BLaER1 treated with 17β-estradiol and CSF1 and Interleukin-3, amounts not matched to agents 10 nM and 100 nM (cell line): ENCODE data around the gene JUNB.
A peak's percentile ranks its signal among the peaks of the same experiment; 100 is the strongest.

ENCODE experiments used
- H3K27ac ChIP-seq, 11 experiments: shearing (Covaris generic); formaldehyde crosslinking; 2 replicates each; pipeline ENCODE4 v1.8.1; 2022
- H3K27me3 ChIP-seq, 11 experiments: shearing (Covaris generic); formaldehyde crosslinking; 2 replicates each; pipeline ENCODE4 v1.8.1; 2022
- H3K36me3 ChIP-seq, 11 experiments: shearing (Covaris generic); formaldehyde crosslinking; 2 replicates each; pipeline ENCODE4 v1.8.1; 2022
- H3K4me1 ChIP-seq, 10 experiments: shearing (Covaris generic); formaldehyde crosslinking; 2 replicates each; pipeline ENCODE4 v1.8.1; 2022
- H3K4me2 ChIP-seq, 11 experiments: shearing (Covaris generic); formaldehyde crosslinking; 2 replicates each; pipeline ENCODE4 v1.8.1; 2022
- H3K4me3 ChIP-seq, 10 experiments: shearing (Covaris generic); formaldehyde crosslinking; 2 replicates each; pipeline ENCODE4 v1.8.1; 2022
- H3K9ac ChIP-seq, 11 experiments: shearing (Covaris generic); formaldehyde crosslinking; 2 replicates each; pipeline ENCODE4 v1.8.1; 2022
- H3K9me3 ChIP-seq, 11 experiments: shearing (Covaris generic); formaldehyde crosslinking; replicated peaks in 1 of 11; 2 replicates each; pipeline ENCODE4 v1.8.1; 2022
- H4K20me1 ChIP-seq, 11 experiments: shearing (Covaris generic); formaldehyde crosslinking; 2 replicates each; pipeline ENCODE4 v1.8.1; 2022
- Cebpa-rat ChIP-seq, 11 experiments: shearing (Covaris generic); IDR thresholded peaks; 2 replicates each; pipeline ENCODE4 v1.8.1; 2022

JUNB gene

DNA sequence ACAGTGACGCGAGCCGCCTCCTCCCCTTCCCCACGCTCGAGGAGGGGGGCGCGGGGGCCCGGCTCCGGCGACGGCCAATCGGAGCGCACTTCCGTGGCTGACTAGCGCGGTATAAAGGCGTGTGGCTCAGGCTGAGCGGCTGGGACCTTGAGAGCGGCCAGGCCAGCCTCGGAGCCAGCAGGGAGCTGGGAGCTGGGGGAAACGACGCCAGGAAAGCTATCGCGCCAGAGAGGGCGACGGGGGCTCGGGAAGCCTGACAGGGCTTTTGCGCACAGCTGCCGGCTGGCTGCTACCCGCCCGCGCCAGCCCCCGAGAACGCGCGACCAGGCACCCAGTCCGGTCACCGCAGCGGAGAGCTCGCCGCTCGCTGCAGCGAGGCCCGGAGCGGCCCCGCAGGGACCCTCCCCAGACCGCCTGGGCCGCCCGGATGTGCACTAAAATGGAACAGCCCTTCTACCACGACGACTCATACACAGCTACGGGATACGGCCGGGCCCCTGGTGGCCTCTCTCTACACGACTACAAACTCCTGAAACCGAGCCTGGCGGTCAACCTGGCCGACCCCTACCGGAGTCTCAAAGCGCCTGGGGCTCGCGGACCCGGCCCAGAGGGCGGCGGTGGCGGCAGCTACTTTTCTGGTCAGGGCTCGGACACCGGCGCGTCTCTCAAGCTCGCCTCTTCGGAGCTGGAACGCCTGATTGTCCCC, at the start of gene JUNB:
JUNB (plus strand) TSS at position 142 of the 706 bp plus-strand sequence; CDS start at position 428, 286 bp downstream.
- peaks cover 0 to 12% (median 0%) of the 10 kb centered on the region in 11 experiments; a peak in 8 of 22 replicates for H3K36me3 ChIP-seq
- H4K20me1 ChIP-seq, result peaks cover 18 to 29% (median 20%) of the 10 kb centered on the region in 11 experiments
- peak within 1 kb of the TSS; percentile 98 to 100 (median 99) for H3K27ac ChIP-seq
- peak within 1 kb of the TSS; percentile 92 to 99 (median 98) for H3K9ac ChIP-seq
- H3K4me1 ChIP-seq, result peaks cover 52 to 67% (median 64%) of the 10 kb centered on the region in 10 experiments
- peak within 1 kb of the TSS; percentile 90 to 99 (median 98) for H3K4me2 ChIP-seq
- peak within 1 kb of the TSS; percentile 90 to 98 (median 96) for H3K4me3 ChIP-seq
- no peaks in the 10 kb centered on the region for H3K27me3 ChIP-seq
- TF ChIP-seq Cebpa-rat (IDR thresholded peaks at IDR 0.05), result no peak
- no peaks in the 10 kb centered on the region for H3K9me3 ChIP-seq

DNA sequence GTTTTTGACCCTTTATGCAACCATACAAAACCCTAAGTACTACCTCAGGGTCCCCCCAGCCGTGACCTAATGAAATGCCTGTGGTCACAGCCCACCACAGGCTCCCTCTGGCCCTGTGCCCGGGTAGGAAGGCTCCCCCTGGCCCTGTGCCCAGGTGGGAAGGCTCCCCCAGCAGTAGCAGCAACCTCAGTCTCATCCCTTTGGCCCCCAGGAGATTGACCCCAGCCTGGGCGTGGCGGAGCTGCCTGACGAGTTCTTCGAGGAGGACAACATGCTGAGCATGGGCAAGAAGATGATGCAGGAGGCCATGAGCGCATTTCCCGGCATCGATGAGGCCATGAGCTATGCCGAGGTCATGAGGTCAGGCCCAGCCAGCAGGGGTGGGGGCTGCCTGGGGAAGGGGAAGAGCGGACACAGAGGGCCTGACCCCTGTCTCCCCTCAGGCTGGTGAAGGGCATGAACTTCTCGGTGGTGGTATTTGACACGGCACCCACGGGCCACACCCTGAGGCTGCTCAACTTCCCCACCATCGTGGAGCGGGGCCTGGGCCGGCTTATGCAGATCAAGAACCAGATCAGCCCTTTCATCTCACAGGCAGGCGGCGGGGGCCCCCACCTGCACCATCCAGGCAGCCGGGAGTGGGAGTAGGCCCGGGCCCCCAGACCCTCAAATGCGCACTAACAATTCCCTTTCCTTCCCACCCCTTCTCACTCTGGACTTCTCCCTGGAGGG, 46.0 kb upstream of the JUNB start:
- Histone ChIP-seq H3K27me3 (0 out of 22 replicates have a peak, but pooled peaks cover 0 to 4% (median 0%) of the 10 kb centered on the region in 11 experiments), H3K4me2 (peak overlapping the region; percentile 10 to 63 (median 51); a peak in 19 of 22 replicates), H3K9me3 (peaks cover 12 to 26% (median 17%) of the 10 kb centered on the region in 11 experiments), H3K4me1 (peaks cover 20 to 47% (median 37%) of the 10 kb centered on the region in 10 experiments), H3K4me3 (no peak overlapping the region), H3K9ac (peak overlapping the region in 10 of 11 experiments; percentile 3 to 52 (median 29); a peak in 11 of 22 replicates), H3K27ac (peak overlapping the region in 1 of 11 experiments; percentile 43; a peak in 3 of 22 replicates), H4K20me1 (peaks cover 0 to 30% (median 15%) of the 10 kb centered on the region in 11 experiments; a peak in 9 of 22 replicates), H3K36me3 (peaks cover 60 to 81% (median 75%) of the 10 kb centered on the region in 11 experiments)
- TF ChIP-seq Cebpa-rat (IDR thresholded peaks at IDR 0.05), result no peak

DNA sequence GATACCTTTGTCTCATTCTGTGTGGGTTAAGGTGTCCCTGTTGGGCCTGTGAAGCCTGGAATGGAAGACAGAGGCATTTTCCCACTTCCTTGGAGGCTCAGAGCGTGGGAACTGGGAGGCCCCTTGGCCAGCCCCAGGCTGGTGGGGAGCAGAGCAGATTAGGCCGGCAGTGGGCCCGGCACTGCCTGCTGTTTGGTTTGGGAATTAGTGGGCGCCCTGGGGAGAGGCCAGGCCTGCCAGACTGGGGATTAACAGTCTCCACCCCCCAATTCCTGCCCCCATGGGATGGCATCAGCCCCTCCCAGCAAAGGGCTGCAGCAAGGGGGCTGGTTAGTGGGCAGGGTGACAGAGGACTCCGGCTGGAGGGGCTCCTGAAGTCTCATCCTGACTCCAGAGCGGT, 42.8 kb upstream of the JUNB start:
- Histone ChIP-seq H3K36me3 (peaks cover 39 to 51% (median 48%) of the 10 kb centered on the region in 11 experiments), H3K4me3 (no peak overlapping the region), H3K4me1 (peaks cover 26 to 63% (median 52%) of the 10 kb centered on the region in 10 experiments), H3K4me2 (peak overlapping the region in 4 of 11 experiments; percentile 96 to 99 (median 98); a peak in 4 of 22 replicates), H3K27ac (peak overlapping the region in 3 of 11 experiments; percentile 73; a peak in 4 of 22 replicates), H3K9me3 (peaks cover 12 to 26% (median 17%) of the 10 kb centered on the region in 11 experiments), H3K27me3 (peaks cover 0 to 12% (median 0%) of the 10 kb centered on the region in 11 experiments; a peak in 1 of 22 replicates), H4K20me1 (peaks cover 0 to 30% (median 15%) of the 10 kb centered on the region in 11 experiments; a peak in 9 of 22 replicates), H3K9ac (no peak overlapping the region)
- no peak for TF ChIP-seq Cebpa-rat (IDR thresholded peaks at IDR 0.05)

DNA sequence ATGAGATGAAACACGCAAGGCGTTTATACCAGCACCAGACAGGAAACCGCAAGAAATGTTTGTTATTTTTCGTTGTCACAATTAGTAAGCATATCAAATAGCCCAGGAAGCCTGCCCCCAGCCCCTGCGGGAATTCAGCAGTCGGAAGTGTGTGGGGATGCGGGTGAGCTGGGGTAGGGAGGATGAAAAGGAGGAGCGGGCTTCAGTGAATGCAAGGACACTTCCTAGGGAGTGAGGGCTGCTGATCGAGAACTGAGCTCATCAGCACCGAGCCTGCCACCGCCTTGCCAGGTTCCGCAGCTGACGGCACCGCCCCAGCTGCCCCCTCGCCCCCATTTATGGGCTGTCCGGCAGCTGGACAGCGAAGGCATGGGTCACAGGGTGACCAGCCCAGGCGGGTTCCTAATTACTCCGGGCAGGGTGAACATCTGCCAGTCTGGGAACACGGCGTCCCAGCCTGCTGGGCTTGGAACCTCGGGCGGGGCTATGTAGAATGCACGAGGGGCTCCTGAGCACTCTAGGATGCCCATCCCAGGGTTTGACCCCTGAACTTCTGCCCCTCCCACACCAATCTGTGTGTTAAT, 41.3 kb upstream of the JUNB start:
- peaks cover 0 to 12% (median 0%) of the 10 kb centered on the region in 11 experiments; a peak in 1 of 22 replicates for H3K27me3 ChIP-seq
- no peak for TF ChIP-seq Cebpa-rat (IDR thresholded peaks at IDR 0.05)
- peak overlapping the region; percentile 54 to 76 (median 66); a peak in 21 of 22 replicates for H3K9ac ChIP-seq

DNA sequence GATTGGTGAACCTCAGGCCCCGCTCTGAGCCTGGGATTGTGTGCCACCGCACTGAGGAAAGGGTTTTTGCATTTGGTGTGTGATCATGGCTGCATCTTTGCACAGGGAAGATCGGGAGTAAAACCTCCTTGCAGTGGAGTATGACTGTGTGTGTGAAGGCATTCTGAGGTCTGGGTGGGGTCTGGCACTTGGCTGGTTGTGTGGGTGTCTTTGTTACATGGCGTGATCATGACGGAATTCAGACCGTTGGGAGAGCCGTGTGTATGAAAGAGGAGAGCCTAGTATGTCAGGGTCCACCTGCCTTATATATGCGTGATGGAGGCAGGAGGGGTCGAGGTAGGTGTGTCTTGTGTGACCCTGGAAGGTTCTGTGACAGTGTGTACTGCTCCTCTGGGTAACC, 40.4 kb upstream of the JUNB start:
- H3K27me3 ChIP-seq, result peaks cover 0 to 12% (median 0%) of the 10 kb centered on the region in 11 experiments; a peak in 1 of 22 replicates
- H3K9ac ChIP-seq, result peak overlapping the region in 9 of 11 experiments; percentile 54 to 76 (median 66); a peak in 15 of 22 replicates
- H3K4me2 ChIP-seq, result peak overlapping the region; percentile 92 to 99 (median 98)
- peaks cover 12 to 26% (median 17%) of the 10 kb centered on the region in 11 experiments for H3K9me3 ChIP-seq
- H3K4me3 ChIP-seq, result peak overlapping the region in 6 of 10 experiments; percentile 38 to 53 (median 45); a peak in 5 of 20 replicates
- peaks cover 25 to 30% (median 29%) of the 10 kb centered on the region in 11 experiments for H3K36me3 ChIP-seq
- H3K4me1 ChIP-seq, result peaks cover 18 to 52% (median 33%) of the 10 kb centered on the region in 10 experiments
- peaks cover 0 to 16% (median 0%) of the 10 kb centered on the region in 11 experiments; a peak in 2 of 22 replicates for H4K20me1 ChIP-seq
- no peak for TF ChIP-seq Cebpa-rat (IDR thresholded peaks at IDR 0.05)
- peak overlapping the region in 4 of 11 experiments; percentile 68 to 73 (median 73); a peak in 6 of 22 replicates for H3K27ac ChIP-seq

More for the DNA sequence above, 41.3 kb upstream of the JUNB start:
- Histone ChIP-seq H3K36me3 (peaks cover 33 to 39% (median 37%) of the 10 kb centered on the region in 11 experiments), H3K27ac (peak overlapping the region in 9 of 11 experiments; percentile 44 to 73 (median 62); a peak in 19 of 22 replicates), H4K20me1 (peaks cover 0 to 24% (median 7%) of the 10 kb centered on the region in 11 experiments; a peak in 9 of 22 replicates), H3K9me3 (peaks cover 12 to 26% (median 17%) of the 10 kb centered on the region in 11 experiments), H3K4me2 (peak overlapping the region; percentile 92 to 99 (median 98)), H3K4me3 (peak overlapping the region; percentile 23 to 63 (median 45); a peak in 17 of 20 replicates), H3K4me1 (peaks cover 23 to 61% (median 41%) of the 10 kb centered on the region in 10 experiments)

DNA sequence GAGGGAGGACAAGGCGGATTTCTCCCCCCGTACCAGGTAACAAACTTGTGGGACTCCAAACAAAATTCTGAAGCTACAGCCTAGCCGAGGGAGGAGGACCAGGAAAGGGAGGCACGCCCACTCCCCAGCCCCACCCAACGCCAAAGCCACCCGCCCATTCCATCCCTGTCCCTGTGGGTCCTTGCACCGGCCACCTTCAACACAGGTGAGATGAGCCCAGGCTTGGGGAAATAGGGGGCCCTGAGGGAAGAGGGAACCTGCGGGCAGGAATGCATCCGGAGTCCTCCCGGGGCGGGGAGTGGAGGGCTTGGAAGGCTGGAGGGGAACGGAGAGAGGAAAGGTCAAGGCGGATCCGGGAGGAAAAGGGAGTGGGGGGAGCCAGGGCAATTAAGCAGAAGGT, 39.7 kb upstream of the JUNB start, which contains the start of gene BEST2:
BEST2 (plus strand) TSS at position 157 of the 400 bp plus-strand sequence. CDS start 802 bp downstream, outside the sequence.
- H3K27me3 ChIP-seq, result peaks cover 0 to 12% (median 0%) of the 10 kb centered on the region in 11 experiments; a peak in 1 of 22 replicates

DNA sequence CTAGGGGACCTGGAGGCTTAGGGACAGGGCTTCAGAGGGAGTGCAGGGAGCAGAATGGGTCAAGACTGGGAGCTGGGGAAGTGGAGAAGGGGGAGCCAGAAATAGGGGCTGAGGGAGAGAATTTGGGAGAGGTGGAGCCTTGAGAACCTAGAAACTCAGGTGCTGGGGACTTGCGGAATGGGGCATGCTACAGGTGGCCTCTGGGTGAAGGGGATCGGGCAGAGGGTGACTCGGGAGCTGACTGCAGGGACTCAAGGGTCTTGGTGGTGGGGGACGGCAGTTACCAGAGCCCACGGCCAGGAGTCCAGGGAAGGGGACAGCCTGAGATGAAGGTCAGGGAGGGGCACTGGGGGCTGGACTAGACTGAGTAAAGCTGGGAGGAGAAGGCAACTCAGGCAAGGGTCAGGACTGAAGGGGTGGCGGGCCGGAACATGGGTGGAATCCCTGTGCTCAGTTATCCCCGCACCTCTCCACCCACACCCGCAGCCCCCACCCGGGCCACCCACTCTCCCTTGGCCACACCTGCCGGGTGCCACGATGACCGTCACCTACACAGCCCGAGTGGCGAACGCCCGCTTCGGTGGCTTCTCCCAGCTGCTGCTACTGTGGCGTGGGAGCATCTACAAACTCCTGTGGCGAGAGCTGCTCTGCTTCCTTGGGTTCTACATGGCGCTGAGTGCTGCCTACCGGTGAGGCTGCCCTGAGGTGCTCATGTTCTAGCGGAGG, 39.1 kb upstream of the JUNB start:
- H3K9me3 ChIP-seq, result peaks cover 9 to 16% (median 14%) of the 10 kb centered on the region in 11 experiments
- no peak overlapping the region for H3K27ac ChIP-seq
- H3K36me3 ChIP-seq, result peaks cover 11 to 17% (median 15%) of the 10 kb centered on the region in 11 experiments
- peak overlapping the region in 4 of 11 experiments; percentile 96 to 99 (median 98); a peak in 6 of 22 replicates for H3K4me2 ChIP-seq
- 0 out of 22 replicates have a peak overlapping the region, but pooled peaks of 1 of the 11 experiments have one; percentile 76 for H3K9ac ChIP-seq
- H3K4me3 ChIP-seq, result no peak overlapping the region
- H3K4me1 ChIP-seq, result peaks cover 18 to 62% (median 42%) of the 10 kb centered on the region in 10 experiments
- peaks cover 0 to 15% (median 0%) of the 10 kb centered on the region in 11 experiments; a peak in 2 of 22 replicates for H4K20me1 ChIP-seq
- H3K27me3 ChIP-seq, result peaks cover 0 to 12% (median 0%) of the 10 kb centered on the region in 11 experiments; a peak in 1 of 22 replicates
- no peak for TF ChIP-seq Cebpa-rat (IDR thresholded peaks at IDR 0.05)

More for the DNA sequence above, 39.7 kb upstream of the JUNB start, which contains the start of gene BEST2:
- no peak for TF ChIP-seq Cebpa-rat (IDR thresholded peaks at IDR 0.05)
- H3K4me3 ChIP-seq, result peak within 1 kb of the TSS in 7 of 10 experiments; percentile 38 to 53 (median 45); a peak in 7 of 20 replicates
- peaks cover 12 to 22% (median 16%) of the 10 kb centered on the region in 11 experiments for H3K9me3 ChIP-seq
- H3K27ac ChIP-seq, result peak within 1 kb of the TSS in 7 of 11 experiments; percentile 56 to 73 (median 68); a peak in 9 of 22 replicates
- peaks cover 17 to 23% (median 21%) of the 10 kb centered on the region in 11 experiments for H3K36me3 ChIP-seq
- H4K20me1 ChIP-seq, result peaks cover 0 to 15% (median 0%) of the 10 kb centered on the region in 11 experiments; a peak in 2 of 22 replicates
- H3K4me2 ChIP-seq, result peak within 1 kb of the TSS; percentile 92 to 99 (median 98)
- peaks cover 18 to 57% (median 36%) of the 10 kb centered on the region in 10 experiments for H3K4me1 ChIP-seq
- H3K9ac ChIP-seq, result peak within 1 kb of the TSS in 9 of 11 experiments; percentile 54 to 76 (median 66); a peak in 15 of 22 replicates
